Large intestine (tissue), 12 donors: Measurements from ENCODE around the gene HTR2C. TPM values are rescaled to one million over a fixed set of nuclear protein-coding genes. Genes with fewer than 3 reads are reported as not detected.

ENCODE experiments used
- DNase-seq, 2 donors: peaks; one replicate each; pipeline versions ENCODE4 v3.0.0 to v3.0.0-alpha.2; 2013
- H3K27ac ChIP-seq: one replicate; pipeline ENCODE4 v1.5.1; 2013; ENCODE audit warnings: low read length
- H3K27me3 ChIP-seq: 2 replicates; pipeline ENCODE4 v1.6.1; 2013; ENCODE audit warnings: low read length; ENCODE audit not compliant: control insufficient read depth, insufficient read depth
- H3K36me3 ChIP-seq: 2 replicates; pipeline ENCODE4 v1.6.1; 2013; ENCODE audit warnings: low read length; ENCODE audit not compliant: control insufficient read depth, insufficient read depth
- H3K4me1 ChIP-seq: one replicate; pipeline ENCODE4 v1.6.1; 2013; ENCODE audit warnings: low read length; ENCODE audit not compliant: control insufficient read depth, insufficient read depth
- H3K4me3 ChIP-seq: one replicate; pipeline ENCODE4 v1.5.1; 2013; ENCODE audit warnings: low read length
- H3K9me3 ChIP-seq: one replicate; pipeline ENCODE4 v1.6.1; 2013; ENCODE audit warnings: mild to moderate bottlenecking, low read depth, low read length, moderate library complexity; ENCODE audit not compliant: control insufficient read depth
- WGBS: methylation state at CpG from one replicate; pipeline ENCODE4 v1.1.5; 2013; ENCODE audit warnings: low lambda C conversion rate; ENCODE audit not compliant: insufficient coverage; 5-methylcytosine and 5-hydroxymethylcytosine counted together
- long read RNA-seq, 11 donors: transcript quantifications; one replicate each; lab custom pipeline, GENCODE V29; 2026
- polyA plus RNA-seq: library from polyadenylated mRNA; unstranded; fragments of 120-200 nt; gene quantifications from one replicate; pipeline ENCODE4 v1.2.1, GENCODE V29; 2013

Gene HTR2C
- polyA plus RNA-seq, result not detected
- long read RNA-seq, donor 1, result 0 reads
- long read RNA-seq, donor 2, result 0 reads
- long read RNA-seq, donor 3, result 0 reads
- long read RNA-seq, donor 4, result 0 reads
- long read RNA-seq, donor 5, result 0 reads
- long read RNA-seq, donor 6, result 0 reads
- long read RNA-seq, donor 7, result 0 reads
- long read RNA-seq, donor 8, result 0 reads
- long read RNA-seq, donor 9, result 0 reads
- long read RNA-seq, donor 10, result 0 reads
- long read RNA-seq, donor 11, result 0 reads

GRCh38 chrX:114583646-114584374 lies at the start of gene HTR2C:
Gene HTR2C, plus strand, starts transcription at chrX:114584086. Its CDS starts 142,851 bp downstream, at chrX:114726937.
- WGBS, result no CpG with 5 or more reads among the region's 34 CpGs
- H3K4me3 ChIP-seq, result no peak within 1 kb of the TSS

GRCh38 chrX:114580336-114580735 lies 3.5 kb upstream of the HTR2C start:
- peaks cover 53% of the 10 kb centered on the region for H3K27me3 ChIP-seq
- no peak overlapping the region for H3K27ac ChIP-seq
- WGBS, result no CpG with 5 or more reads among the region's 4 CpGs
- DNase-seq, result no peak
- H3K4me1 ChIP-seq, result peaks cover 4% of the 10 kb centered on the region
- H3K36me3 ChIP-seq, result no peaks in the 10 kb centered on the region
- no peaks in the 10 kb centered on the region for H3K9me3 ChIP-seq
- H3K4me3 ChIP-seq, result no peak overlapping the region

More at GRCh38 chrX:114583646-114584374, at the start of gene HTR2C:
- Histone ChIP-seq H3K36me3 (no peaks in the 10 kb centered on the region), H3K9me3 (no peaks in the 10 kb centered on the region), H3K27ac (no peak within 1 kb of the TSS), H3K27me3 (peaks cover 64% of the 10 kb centered on the region), H3K4me1 (peaks cover 4% of the 10 kb centered on the region)
- no peak for DNase-seq

- peaks cover 64% of the 10 kb centered on the region for H3K27me3 ChIP-seq
- WGBS, result no CpG with 5 or more reads among the region's 45 CpGs
- no peaks in the 10 kb centered on the region for H3K9me3 ChIP-seq
- no peak overlapping the region for H3K27ac ChIP-seq
- H3K4me3 ChIP-seq, result no peak overlapping the region
- no peaks in the 10 kb centered on the region for H3K36me3 ChIP-seq
- no peak for DNase-seq
- H3K4me1 ChIP-seq, result peaks cover 4% of the 10 kb centered on the region
Measured at GRCh38 chrX:114581528-114582263, 2.2 kb upstream of the HTR2C start.

- Histone ChIP-seq H3K4me3 (no peak overlapping the region), H3K4me1 (peaks cover 4% of the 10 kb centered on the region), H3K36me3 (no peaks in the 10 kb centered on the region), H3K27ac (no peak overlapping the region), H3K27me3 (peaks cover 64% of the 10 kb centered on the region), H3K9me3 (no peaks in the 10 kb centered on the region)
- DNase-seq, result no peak
- WGBS, result no CpG with 5 or more reads among the region's 12 CpGs
Measured at GRCh38 chrX:114582264-114582632, 1.6 kb upstream of the HTR2C start.

DNA sequence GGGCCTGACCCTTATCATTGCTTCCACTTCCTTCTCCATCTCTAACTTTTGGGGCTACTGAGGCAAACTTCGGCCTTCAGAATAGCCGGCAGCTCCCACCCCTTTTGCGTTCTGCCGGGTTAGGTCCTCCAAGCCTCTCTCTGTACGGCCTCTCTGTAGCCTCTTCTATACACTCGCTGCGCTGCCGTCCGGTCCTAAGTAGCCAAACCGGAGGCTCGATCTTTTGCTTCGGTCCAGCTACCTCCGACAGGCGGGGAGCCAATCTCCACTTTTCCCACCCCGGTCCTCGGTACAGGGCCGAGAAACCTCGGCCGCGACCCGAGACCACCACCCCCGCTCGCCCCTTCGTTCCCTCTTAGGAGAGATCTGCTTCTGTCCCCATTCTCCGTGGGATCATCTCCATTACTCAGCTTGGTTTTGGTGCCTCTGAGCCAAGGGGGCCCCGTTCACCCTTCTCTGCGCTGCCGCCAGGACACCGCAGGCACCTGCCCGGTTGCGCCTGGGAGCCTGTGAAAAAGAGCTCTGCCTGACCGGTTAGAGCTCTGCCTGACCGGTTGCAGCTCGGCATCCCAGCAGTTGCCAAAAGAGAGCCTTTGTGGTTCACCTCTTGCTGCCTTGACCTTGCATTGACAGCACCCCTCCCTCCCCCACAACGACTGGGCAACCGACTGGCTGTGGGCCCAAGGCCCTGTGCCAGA lies 1.0 kb upstream of the HTR2C start:
- DNase-seq, result no peak
- Histone ChIP-seq H3K9me3 (no peaks in the 10 kb centered on the region), H3K4me1 (peaks cover 4% of the 10 kb centered on the region), H3K4me3 (no peak overlapping the region), H3K27me3 (peaks cover 64% of the 10 kb centered on the region), H3K27ac (no peak overlapping the region), H3K36me3 (no peaks in the 10 kb centered on the region)
- WGBS, result no CpG with 5 or more reads among the region's 36 CpGs

GRCh38 chrX:114584375-114584943 lies 573 bp downstream of the HTR2C start:
- H3K4me3 ChIP-seq, result no peak overlapping the region
- no peaks in the 10 kb centered on the region for H3K9me3 ChIP-seq
- DNase-seq, result no peak
- H3K36me3 ChIP-seq, result no peaks in the 10 kb centered on the region
- peaks cover 4% of the 10 kb centered on the region for H3K4me1 ChIP-seq
- no CpG with 5 or more reads among the region's 56 CpGs for WGBS
- H3K27ac ChIP-seq, result no peak overlapping the region
- peaks cover 64% of the 10 kb centered on the region for H3K27me3 ChIP-seq

- Histone ChIP-seq H3K9me3 (no peaks in the 10 kb centered on the region), H3K36me3 (no peaks in the 10 kb centered on the region), H3K4me1 (peaks cover 4% of the 10 kb centered on the region), H3K27ac (no peak overlapping the region), H3K4me3 (no peak overlapping the region), H3K27me3 (peaks cover 58% of the 10 kb centered on the region)
- DNase-seq, result no peak
- no CpG with 5 or more reads among the region's 27 CpGs for WGBS
Measured at GRCh38 chrX:114584983-114585842, 1.3 kb downstream of the HTR2C start.

- no peak for DNase-seq
- Histone ChIP-seq H3K4me1 (no peaks in the 10 kb centered on the region), H3K27ac (no peak overlapping the region), H3K4me3 (no peak overlapping the region), H3K36me3 (no peaks in the 10 kb centered on the region), H3K27me3 (peaks cover 4% of the 10 kb centered on the region), H3K9me3 (no peaks in the 10 kb centered on the region)
- WGBS, result no CpG with 5 or more reads among the region's 1 CpG
Measured at GRCh38 chrX:114591121-114591520, 7.2 kb downstream of the HTR2C start.

DNA sequence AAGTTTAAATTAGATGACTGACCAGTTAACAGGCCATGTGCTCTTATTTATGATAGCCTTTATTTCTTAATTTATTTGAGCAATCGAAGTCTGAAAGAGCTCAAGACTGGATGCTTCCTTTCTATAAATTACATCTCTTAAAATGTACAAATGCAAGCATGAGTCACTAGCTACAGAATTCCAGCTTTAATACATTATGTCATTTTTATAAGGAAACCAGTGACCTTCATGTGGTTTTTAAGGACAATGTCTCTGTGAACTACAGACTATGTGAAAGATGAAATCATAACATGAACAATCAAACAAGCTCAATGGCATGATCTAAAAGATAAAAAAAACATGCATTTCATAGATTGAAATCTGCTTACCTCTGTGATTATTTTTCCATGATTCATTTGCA lies 15.4 kb downstream of the HTR2C start:
- 60% methylated on average over 1 of the region's 1 CpG for WGBS
- no peaks in the 10 kb centered on the region for H3K4me1 ChIP-seq
- H3K9me3 ChIP-seq, result no peaks in the 10 kb centered on the region
- DNase-seq, result no peak
- H3K27me3 ChIP-seq, result no peaks in the 10 kb centered on the region
- no peaks in the 10 kb centered on the region for H3K36me3 ChIP-seq
- no peak overlapping the region for H3K27ac ChIP-seq
- H3K4me3 ChIP-seq, result no peak overlapping the region
